Transverse colon (tissue), 4 donors: ENCODE measurements around the gene HAPLN1. TPM values are rescaled to one million over a fixed set of nuclear protein-coding genes. Genes with fewer than 3 reads are reported as not detected.

ENCODE experiments used
- DNase-seq: peaks from one replicate; pipeline ENCODE4 v3.0.0-alpha.2; 2019
- H3K27ac ChIP-seq, 4 donors: fragments of 200-600 bp; sonication (generic); 2 replicates each; pipeline ENCODE4 v1.5.1; 2016 to 2018; ENCODE audit warnings: inconsistent platforms in 4 of 4
- H3K27me3 ChIP-seq: fragments of 200-600 bp; sonication (generic); 2 replicates; pipeline ENCODE4 v1.5.1; 2017; ENCODE audit warnings: inconsistent platforms
- H3K36me3 ChIP-seq, 4 donors: fragments of 200-600 bp; sonication (generic); 2 replicates each; pipeline ENCODE4 v1.5.1; 2017 to 2019; ENCODE audit warnings: inconsistent platforms in 4 of 4
- H3K4me1 ChIP-seq, 4 donors: fragments of 200-600 bp; sonication (generic); 2 replicates each; pipeline ENCODE4 v1.5.1; 2017 to 2020; ENCODE audit warnings: inconsistent platforms in 4 of 4
- H3K4me3 ChIP-seq, 4 donors: fragments of 200-600 bp; sonication (generic); 1 replicate in 1 of 4; 2 replicates in 3 of 4; pipeline versions ENCODE4 v1.5.1 to v1.6.1; 2017 to 2019; ENCODE audit warnings: inconsistent platforms in 4 of 4
- H3K9me3 ChIP-seq, 2 donors: fragments of 200-600 bp; sonication (generic); 2 replicates each; pipeline ENCODE4 v1.5.1; 2017 to 2019; ENCODE audit warnings: inconsistent platforms in 2 of 2
- EP300 ChIP-seq: sonication (generic); formaldehyde crosslinking; IDR thresholded peaks from one replicate; pipeline ENCODE4 v1.6.1; 2017; ENCODE audit warnings: antibody characterized with exemption, low read depth
- POLR2A ChIP-seq: fragments of 450-650 bp; IDR thresholded peaks from one replicate; pipeline ENCODE4 v1.6.1; 2016; ENCODE audit warnings: antibody characterized with exemption, mild to moderate bottlenecking, moderate library complexity
- POLR2AphosphoS5 ChIP-seq, 3 donors: sonication (generic); formaldehyde crosslinking; IDR thresholded peaks; one replicate each; pipeline ENCODE4 v1.6.1; 2016; ENCODE audit warnings: antibody characterized with exemption in 3 of 3
- WGBS, 2 donors: methylation state at CpG; one replicate each; pipeline ENCODE4 v1.1.5; 2018; ENCODE audit warnings: low coverage in 1 of 2; 5-methylcytosine and 5-hydroxymethylcytosine counted together
- in situ Hi-C, 4 donors: fragments of 200-750 bp; cut with MboI; loops; one replicate each; pipeline versions ENCODE4 v1.15.0 to v1.15.1; 2017; ENCODE audit warnings: low sequenced_read_pairs in 3 of 4, low pct_ligation_motif_present in 1 of 4, low pct_unique_long_range_greater_than_20kb in 1 of 4
- intact Hi-C: fragments of 100-400 bp; cut with DNase I; formaldehyde crosslinking; loops from one replicate; pipeline ENCODE4 v1.15.1; 2023; ENCODE audit warnings: low total_unique reads
- total RNA-seq, 4 donors: library from RNA; depleted of rRNA; stranded (reverse); fragments of >200 nt; gene quantifications; one replicate each; pipeline ENCODE4 v1.1.0, GENCODE V29; 2016
- TF ChIP-seq, protein P1 (sequence below), 5 experiments: fragments of 200-600 bp in 3 of 5; fragments of 450-650 bp in 2 of 5; sonication (generic) in 3 of 5; IDR thresholded peaks; 1 replicate in 2 of 5; 2 replicates in 3 of 5; pipeline ENCODE4 v1.5.1; 2016 to 2017; ENCODE audit warnings: antibody characterized with exemption in 5 of 5, inconsistent platforms in 3 of 5, mild to moderate bottlenecking in 2 of 5, moderate library complexity in 1 of 5

HAPLN1 gene
- total RNA-seq, 4 donors from 2014 or later: 0.48 to 3.1 TPM; not detected in 2

DNA sequence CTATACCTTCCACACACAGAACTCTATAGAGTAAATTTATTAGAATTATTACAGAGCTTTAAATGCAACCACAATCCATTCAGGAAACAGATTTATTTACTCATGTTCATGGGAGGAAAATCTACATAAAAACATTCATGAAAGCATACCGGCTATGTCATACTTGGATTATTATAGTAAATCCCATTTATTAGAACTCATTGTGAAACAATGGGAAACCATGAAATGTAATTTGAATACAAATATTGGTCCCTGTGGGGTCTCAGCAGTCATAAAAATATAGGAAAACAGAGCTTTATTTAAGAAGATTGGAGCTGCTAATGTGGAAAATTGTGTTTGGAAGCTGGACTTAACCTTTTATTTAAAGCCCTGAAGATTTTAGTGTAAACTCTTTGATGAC lies 80.7 kb downstream of the HAPLN1 start:
- H3K4me1 ChIP-seq: no peaks in the 10 kb centered on the region
- DNase-seq: no peak
- no peak overlapping the region for H3K27ac ChIP-seq
- TF ChIP-seq EP300 (no peak), POLR2A (no peak), POLR2AphosphoS5 (IDR thresholded peaks at IDR 0.05) (no peak)
- TF ChIP-seq, protein P1, sequence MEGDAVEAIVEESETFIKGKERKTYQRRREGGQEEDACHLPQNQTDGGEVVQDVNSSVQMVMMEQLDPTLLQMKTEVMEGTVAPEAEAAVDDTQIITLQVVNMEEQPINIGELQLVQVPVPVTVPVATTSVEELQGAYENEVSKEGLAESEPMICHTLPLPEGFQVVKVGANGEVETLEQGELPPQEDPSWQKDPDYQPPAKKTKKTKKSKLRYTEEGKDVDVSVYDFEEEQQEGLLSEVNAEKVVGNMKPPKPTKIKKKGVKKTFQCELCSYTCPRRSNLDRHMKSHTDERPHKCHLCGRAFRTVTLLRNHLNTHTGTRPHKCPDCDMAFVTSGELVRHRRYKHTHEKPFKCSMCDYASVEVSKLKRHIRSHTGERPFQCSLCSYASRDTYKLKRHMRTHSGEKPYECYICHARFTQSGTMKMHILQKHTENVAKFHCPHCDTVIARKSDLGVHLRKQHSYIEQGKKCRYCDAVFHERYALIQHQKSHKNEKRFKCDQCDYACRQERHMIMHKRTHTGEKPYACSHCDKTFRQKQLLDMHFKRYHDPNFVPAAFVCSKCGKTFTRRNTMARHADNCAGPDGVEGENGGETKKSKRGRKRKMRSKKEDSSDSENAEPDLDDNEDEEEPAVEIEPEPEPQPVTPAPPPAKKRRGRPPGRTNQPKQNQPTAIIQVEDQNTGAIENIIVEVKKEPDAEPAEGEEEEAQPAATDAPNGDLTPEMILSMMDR (IDR thresholded peaks at IDR 0.05): no peak
- no peaks in the 10 kb centered on the region for H3K36me3 ChIP-seq
- WGBS, 2 donors: 73 to 90% methylated on average over 1 of the region's 1 CpG
- H3K4me3 ChIP-seq: no peak overlapping the region
- no peaks in the 10 kb centered on the region for H3K9me3 ChIP-seq
- in situ Hi-C loops: no loop called here
- intact Hi-C loops: no loop called here
- H3K27me3 ChIP-seq: no peaks in the 10 kb centered on the region

DNA sequence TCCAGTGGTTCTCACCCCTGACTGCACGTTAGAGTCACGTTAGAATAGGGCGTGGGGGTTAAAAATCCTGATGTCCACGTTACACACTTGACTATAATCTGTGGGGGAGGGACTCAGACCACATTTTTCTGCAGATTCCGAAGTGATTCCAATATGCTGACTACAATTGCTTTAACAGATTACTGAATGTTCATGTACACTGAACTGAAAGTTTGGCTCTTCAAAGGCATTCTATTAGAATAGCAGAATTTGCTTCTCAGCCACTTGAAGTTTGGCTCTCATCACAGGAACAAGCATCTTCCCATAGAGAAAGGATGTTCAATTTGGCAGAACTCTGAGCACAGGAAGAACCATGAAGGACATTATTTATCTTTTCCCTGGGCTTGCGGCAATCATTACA lies 84.5 kb downstream of the HAPLN1 start:
- no peak for DNase-seq
- TF ChIP-seq POLR2A (no peak), EP300 (no peak), POLR2AphosphoS5 (IDR thresholded peaks at IDR 0.05) (peak in 1 of 3 donors; percentile 13)
- TF ChIP-seq, protein P1 (IDR thresholded peaks at IDR 0.05): no peak
- Histone ChIP-seq H3K36me3 (no peaks in the 10 kb centered on the region), H3K4me1 (no peaks in the 10 kb centered on the region), H3K4me3 (no peak overlapping the region), H3K9me3 (no peaks in the 10 kb centered on the region), H3K27me3 (no peaks in the 10 kb centered on the region), H3K27ac (no peak overlapping the region)
- intact Hi-C loops (no loop called here), in situ Hi-C loops (no loop called here)
- WGBS, 2 donors: 44 to 54% methylated on average over 6 of the region's 6 CpGs

DNA sequence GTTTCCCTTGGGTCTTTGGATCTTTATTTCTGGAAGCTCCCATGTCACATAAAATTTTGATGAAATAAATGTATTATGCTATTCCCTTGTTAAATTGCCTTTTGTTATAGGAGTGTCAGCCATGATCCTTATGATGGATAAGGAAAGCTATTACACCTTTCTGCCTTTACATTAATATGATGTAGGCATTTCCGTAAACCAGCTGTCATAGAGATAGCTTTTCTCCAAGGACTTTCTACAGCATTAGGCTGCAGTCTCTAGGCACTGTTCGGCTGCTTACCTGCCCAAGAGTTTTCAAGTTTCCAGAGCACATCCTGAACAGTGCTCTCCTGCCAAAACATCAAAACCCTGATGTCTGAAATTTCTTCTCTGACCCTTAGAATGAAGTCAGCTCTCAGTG lies 87.4 kb downstream of the HAPLN1 start:
- H3K9me3 ChIP-seq: no peaks in the 10 kb centered on the region
- in situ Hi-C loops (no loop called here), intact Hi-C loops (no loop called here)
- TF ChIP-seq POLR2AphosphoS5 (IDR thresholded peaks at IDR 0.05) (no peak), EP300 (no peak), POLR2A (no peak)
- TF ChIP-seq, protein P1 (IDR thresholded peaks at IDR 0.05): no peak
- H3K27me3 ChIP-seq: no peaks in the 10 kb centered on the region
- H3K36me3 ChIP-seq: no peaks in the 10 kb centered on the region
- H3K27ac ChIP-seq: no peak overlapping the region
- 90% methylated on average over 2 of the region's 2 CpGs; no CpG with 5 or more reads in 1 of the 2 donors for WGBS, 2 donors
- no peak overlapping the region for H3K4me3 ChIP-seq
- H3K4me1 ChIP-seq: no peaks in the 10 kb centered on the region
- DNase-seq: no peak

DNA sequence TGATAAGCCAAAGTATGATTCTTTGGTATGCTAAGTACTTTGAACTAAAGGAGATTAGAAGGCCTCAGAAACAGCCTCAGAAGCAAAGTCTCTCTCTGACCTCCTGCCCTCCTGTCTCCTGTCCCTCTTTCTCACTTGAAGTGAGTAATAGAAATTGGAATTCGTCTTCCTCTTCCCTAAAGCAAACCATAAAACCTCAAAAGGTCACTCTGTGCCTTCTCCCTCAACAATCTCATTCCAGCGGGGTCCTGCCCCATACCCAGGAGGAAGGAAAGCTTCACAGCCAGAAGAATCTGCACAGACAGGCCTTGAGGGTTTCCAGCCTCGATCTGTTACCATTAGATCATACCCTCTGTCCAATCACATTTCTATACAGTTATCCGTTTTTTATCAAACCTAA lies 87.8 kb downstream of the HAPLN1 start:
- Histone ChIP-seq H3K27ac (no peak overlapping the region), H3K36me3 (no peaks in the 10 kb centered on the region), H3K9me3 (no peaks in the 10 kb centered on the region), H3K27me3 (no peaks in the 10 kb centered on the region), H3K4me3 (no peak overlapping the region), H3K4me1 (no peaks in the 10 kb centered on the region)
- in situ Hi-C loops (no loop called here), intact Hi-C loops (no loop called here)
- WGBS, 2 donors: 50 to 53% methylated on average over 4 of the region's 4 CpGs
- DNase-seq: no peak
- TF ChIP-seq POLR2A (no peak), POLR2AphosphoS5 (IDR thresholded peaks at IDR 0.05) (no peak)

DNA sequence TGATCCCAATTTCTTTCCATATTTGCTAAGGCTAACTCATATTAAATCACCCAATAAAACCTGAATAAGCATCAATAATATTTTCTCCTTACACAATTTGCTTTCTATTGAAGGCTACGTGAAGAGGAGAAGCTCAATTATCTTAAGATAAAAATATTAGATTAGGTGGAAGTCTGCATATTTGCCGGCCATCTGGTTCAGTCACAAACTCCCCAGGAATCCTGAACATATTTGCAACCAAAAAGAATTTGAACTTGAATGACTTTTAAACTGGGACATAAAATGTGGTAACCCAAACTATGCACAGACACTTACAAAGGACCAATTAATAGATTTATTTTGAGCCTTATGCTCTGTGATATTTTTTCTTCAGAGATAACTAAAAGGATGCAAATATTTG lies 92.3 kb downstream of the HAPLN1 start:
- TF ChIP-seq, protein P1 (IDR thresholded peaks at IDR 0.05): no peak
- TF ChIP-seq EP300 (no peak), POLR2A (no peak), POLR2AphosphoS5 (IDR thresholded peaks at IDR 0.05) (no peak)
- H3K4me3 ChIP-seq: no peak overlapping the region
- 63 to 71% methylated on average over 2 of the region's 2 CpGs for WGBS, 2 donors
- in situ Hi-C loops: no loop called here
- intact Hi-C loops: no loop called here
- H3K27ac ChIP-seq: no peak overlapping the region
- no peaks in the 10 kb centered on the region for H3K4me1 ChIP-seq
- no peak for DNase-seq
- H3K27me3 ChIP-seq: no peaks in the 10 kb centered on the region
- H3K36me3 ChIP-seq: no peaks in the 10 kb centered on the region
- no peaks in the 10 kb centered on the region for H3K9me3 ChIP-seq
